ENCODE results near the gene MED10. TPM values are rescaled to one million over a fixed set of nuclear protein-coding genes. Genes with fewer than 3 reads are reported as not detected.

MED10 gene
- total and polyA plus RNA-seq, 2 of the 4 experiments (the other 2 are of a cell fraction): 9.1 to 60.0 TPM

GRCh38 chr5:6399980-6400910 is 21.9 kb upstream of the MED10 start:
- Histone ChIP-seq H3K9ac (ENCODE audit: low read depth, low read length) (no peak overlapping the region), H3K4me2 (ENCODE audit: low read depth, low read length) (no peak overlapping the region), H3K27ac (ENCODE audit: insufficient read depth, low read length) (no peak overlapping the region), H4K91ac (ENCODE audit: insufficient read depth, low read depth, low read length) (no peak overlapping the region), H2AK9ac (replicated peaks; ENCODE audit: low read depth, low read length, poor library complexity) (no peak overlapping the region), H3K23ac (ENCODE audit: low read depth, low read length) (no peak overlapping the region), H3K9me3 (ENCODE audit: control insufficient read depth, insufficient read depth, low read length) (no peaks in the 10 kb centered on the region), H3K4ac (ENCODE audit: low read depth, low read length) (no peak overlapping the region), H3K9me1 (ENCODE audit: insufficient read depth, low read length) (no peaks in the 10 kb centered on the region), H2BK20ac (ENCODE audit: low read depth, low read length) (no peak overlapping the region), H2BK5ac (ENCODE audit: low read depth, low read length, poor library complexity, severe bottlenecking) (no peak overlapping the region), H2BK15ac (ENCODE audit: low read depth, low read length) (no peak overlapping the region), H3K14ac (replicated peaks; ENCODE audit: low read depth, low read length) (no peak overlapping the region), H2AFZ (replicated peaks; ENCODE audit: low read length, poor library complexity) (peak overlapping the region; percentile 37), H4K5ac (ENCODE audit: low read depth, low read length) (no peak overlapping the region), H3K79me1 (ENCODE audit: low read depth in 1 of 2, low read length in 2 of 2) (no peaks in the 10 kb centered on the region), H3K27me3 (ENCODE audit: control insufficient read depth, insufficient read depth, low read length) (no peaks in the 10 kb centered on the region), H3K4me1 (ENCODE audit: control insufficient read depth, insufficient read depth, low read length) (no peaks in the 10 kb centered on the region), H3K18ac (ENCODE audit: low read depth, low read length) (no peak overlapping the region), H3K36me3 (ENCODE audit: control insufficient read depth, insufficient read depth, low read length) (no peaks in the 10 kb centered on the region), H2BK120ac (ENCODE audit: low read depth, low read length) (no peak overlapping the region), H3K4me3 (ENCODE audit: insufficient read depth, low read depth, low read length) (no peak overlapping the region), H4K20me1 (ENCODE audit: insufficient read depth, low read length) (no peaks in the 10 kb centered on the region), H2AK5ac (ENCODE audit: low read depth, low read length) (no peak overlapping the region), H4K8ac (ENCODE audit: low read depth in 2 of 2, low read length in 2 of 2) (no peak overlapping the region), H3K56ac (ENCODE audit: extremely low read depth, insufficient read depth, low read length) (no peak overlapping the region)
- TF ChIP-seq POLR2A (IDR thresholded peaks at IDR 0.05; ENCODE audit: low read depth, low read length) (no peak), CEBPB (IDR thresholded peaks at IDR 0.05; ENCODE audit: low read depth, low read length) (no peak), USF2 (IDR thresholded peaks at IDR 0.05; ENCODE audit: low read depth, low read length) (no peak), MXI1 (IDR thresholded peaks at IDR 0.05; ENCODE audit: borderline replicate concordance, low read depth, low read length) (no peak), CTCF (conservative IDR thresholded peaks at IDR 0.05; ENCODE audit: low read depth, low read length) (no peak), ELK1 (IDR thresholded peaks at IDR 0.05; ENCODE audit: borderline replicate concordance, low read depth, low read length) (no peak), CHD1 (IDR thresholded peaks at IDR 0.05; ENCODE audit: low read depth, low read length) (no peak), BHLHE40 (IDR thresholded peaks at IDR 0.05; ENCODE audit: low read depth, low read length) (no peak), MAZ (IDR thresholded peaks at IDR 0.05; ENCODE audit: borderline replicate concordance, low read depth, low read length) (no peak), SMC3 (IDR thresholded peaks at IDR 0.05; ENCODE audit: low read depth, low read length) (no peak), MAFK (IDR thresholded peaks at IDR 0.05; ENCODE audit: low read depth, low read length) (no peak), RCOR1 (IDR thresholded peaks at IDR 0.05; ENCODE audit: insufficient replicate concordance, low read length) (no peak), FOS (IDR thresholded peaks at IDR 0.05; ENCODE audit: low read depth, low read length) (no peak), RFX5 (IDR thresholded peaks at IDR 0.05; ENCODE audit: low read depth, low read length) (no peak)
- CTCF ChIA-PET: no interaction called here
- WGBS, 2 experiments (ENCODE audit: extremely low coverage in 2 of 2, insufficient read length in 1 of 2): 24% methylated on average over 8 of the region's 13 CpGs; no CpG with 5 or more reads in 1 of the 2 experiments
- POLR2A ChIA-PET (ENCODE audit: unreplicated experiment): no interaction called here
- no peak for ATAC-seq (ENCODE audit: low read depth)
- dilution Hi-C loops (cut with HindIII; ENCODE audit: low sequenced_read_pairs, unreplicated experiment) (no loop called here), in situ Hi-C loops (cut with MboI; ENCODE audit: low sequenced_read_pairs) (no loop called here), intact Hi-C loops (cut with micrococcal nuclease) (no loop called here)
- BruUV-seq (replicated peaks): no TSS peak
- peak; percentile 57 for DNase-seq

Measured in IMR-90 (cell line).